ENCODE results near the gene WDHD1.
"Not testable (repeated sequence)": the region's sequence is repeated elsewhere in the genome, so short reads cannot be mapped to it uniquely, and the experiment has no call there.

The WDHD1 gene, protein sequence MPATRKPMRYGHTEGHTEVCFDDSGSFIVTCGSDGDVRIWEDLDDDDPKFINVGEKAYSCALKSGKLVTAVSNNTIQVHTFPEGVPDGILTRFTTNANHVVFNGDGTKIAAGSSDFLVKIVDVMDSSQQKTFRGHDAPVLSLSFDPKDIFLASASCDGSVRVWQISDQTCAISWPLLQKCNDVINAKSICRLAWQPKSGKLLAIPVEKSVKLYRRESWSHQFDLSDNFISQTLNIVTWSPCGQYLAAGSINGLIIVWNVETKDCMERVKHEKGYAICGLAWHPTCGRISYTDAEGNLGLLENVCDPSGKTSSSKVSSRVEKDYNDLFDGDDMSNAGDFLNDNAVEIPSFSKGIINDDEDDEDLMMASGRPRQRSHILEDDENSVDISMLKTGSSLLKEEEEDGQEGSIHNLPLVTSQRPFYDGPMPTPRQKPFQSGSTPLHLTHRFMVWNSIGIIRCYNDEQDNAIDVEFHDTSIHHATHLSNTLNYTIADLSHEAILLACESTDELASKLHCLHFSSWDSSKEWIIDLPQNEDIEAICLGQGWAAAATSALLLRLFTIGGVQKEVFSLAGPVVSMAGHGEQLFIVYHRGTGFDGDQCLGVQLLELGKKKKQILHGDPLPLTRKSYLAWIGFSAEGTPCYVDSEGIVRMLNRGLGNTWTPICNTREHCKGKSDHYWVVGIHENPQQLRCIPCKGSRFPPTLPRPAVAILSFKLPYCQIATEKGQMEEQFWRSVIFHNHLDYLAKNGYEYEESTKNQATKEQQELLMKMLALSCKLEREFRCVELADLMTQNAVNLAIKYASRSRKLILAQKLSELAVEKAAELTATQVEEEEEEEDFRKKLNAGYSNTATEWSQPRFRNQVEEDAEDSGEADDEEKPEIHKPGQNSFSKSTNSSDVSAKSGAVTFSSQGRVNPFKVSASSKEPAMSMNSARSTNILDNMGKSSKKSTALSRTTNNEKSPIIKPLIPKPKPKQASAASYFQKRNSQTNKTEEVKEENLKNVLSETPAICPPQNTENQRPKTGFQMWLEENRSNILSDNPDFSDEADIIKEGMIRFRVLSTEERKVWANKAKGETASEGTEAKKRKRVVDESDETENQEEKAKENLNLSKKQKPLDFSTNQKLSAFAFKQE

GRCh38 chr14:55026793-55027561 lies at the start of gene WDHD1, which contains the start of gene SOCS4:
Gene WDHD1 (minus strand): TSS chr14:55027099. CDS start chr14:55026787, 312 bp downstream.
Gene SOCS4 (plus strand): TSS chr14:55027236. CDS start chr14:55043042, 15,806 bp downstream.
- peak; percentile 95 for DNase-seq

GRCh38 chr14:55075628-55076175 lies 48.8 kb upstream of the WDHD1 start:
- no peak for DNase-seq

GRCh38 chr14:55074662-55075061 lies 47.8 kb upstream of the WDHD1 start:
- DNase-seq: peak; percentile 20

DNA sequence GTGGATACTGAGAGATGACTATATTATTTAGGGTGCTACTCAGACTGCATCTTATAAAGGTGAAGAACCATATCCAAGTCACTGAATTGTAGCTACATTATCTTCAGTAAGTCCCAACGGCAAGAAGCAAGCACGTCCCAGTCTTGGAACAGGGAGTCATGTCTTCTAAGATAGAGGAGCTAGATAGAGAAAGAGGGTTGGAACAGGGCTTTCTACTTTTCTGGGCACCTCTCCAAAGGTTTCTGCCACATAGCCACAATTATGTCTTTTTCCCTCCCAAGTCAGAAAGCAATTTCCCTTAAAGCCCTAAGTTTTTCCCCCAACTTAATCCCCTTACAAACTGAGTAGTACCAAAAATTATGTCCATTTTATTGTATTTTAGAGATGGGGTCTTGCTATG lies 47.0 kb upstream of the WDHD1 start:
- DNase-seq: no peak

GRCh38 chr14:55071870-55072640 lies 45.2 kb upstream of the WDHD1 start:
- no peak for DNase-seq

GRCh38 chr14:55070981-55071411 lies 44.1 kb upstream of the WDHD1 start:
- DNase-seq: no peak

DNA sequence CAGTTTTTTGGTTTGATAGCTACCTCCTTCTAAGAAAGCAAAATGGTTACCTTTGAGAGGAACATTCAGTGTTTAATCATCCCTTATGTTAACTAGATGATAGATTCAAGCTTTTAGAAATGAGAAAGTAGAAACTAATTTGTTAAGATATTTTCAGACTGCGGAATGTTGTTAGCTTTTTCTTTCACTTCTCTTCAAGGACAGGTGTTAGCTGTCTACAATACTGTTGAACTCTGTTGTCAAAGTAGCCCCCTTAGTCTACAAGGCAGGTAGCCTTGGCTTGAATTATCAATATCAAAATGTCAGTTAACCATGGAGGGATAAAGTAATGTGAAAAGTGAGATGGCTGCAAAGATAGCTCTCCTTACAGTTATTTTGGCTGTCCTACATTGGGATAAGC lies 39.3 kb upstream of the WDHD1 start:
- no peak for DNase-seq

DNA sequence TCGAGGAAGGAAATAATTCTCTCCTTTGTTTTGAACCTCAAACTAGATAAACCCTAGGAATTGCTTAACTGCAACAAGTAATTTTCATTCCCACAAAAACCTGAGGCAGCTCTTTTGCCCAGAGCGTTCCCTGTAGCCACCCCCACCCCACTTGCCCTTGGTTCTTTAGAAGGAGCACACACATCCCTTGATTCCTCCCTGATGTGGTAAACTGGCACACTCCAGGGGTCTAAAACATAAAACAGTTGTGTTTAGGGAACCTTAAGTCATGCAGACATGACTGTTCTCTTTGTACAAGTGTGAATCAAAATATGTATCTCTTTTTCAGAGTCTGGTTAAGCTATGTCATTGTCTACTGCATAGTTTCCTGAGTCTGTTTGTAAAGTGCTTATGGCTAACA lies 38.5 kb upstream of the WDHD1 start:
- DNase-seq: no peak

DNA sequence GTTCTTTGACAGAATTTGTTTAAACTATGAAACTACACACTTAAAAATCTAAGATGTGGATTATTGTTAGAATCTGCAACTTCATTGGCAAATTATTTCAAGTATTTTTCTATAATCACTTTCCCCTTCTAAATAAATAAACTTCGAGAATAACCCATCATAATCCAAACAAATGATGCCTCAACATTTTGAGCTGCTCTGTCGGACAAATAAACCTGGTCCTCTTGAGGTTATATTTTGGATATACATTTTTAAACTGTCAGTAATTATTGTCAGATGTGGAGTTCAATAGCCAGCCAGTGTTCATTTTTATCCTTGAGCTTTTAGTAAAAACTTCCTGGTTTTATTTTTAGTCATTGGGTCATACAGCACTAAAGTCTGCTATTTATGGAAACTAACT lies 38.0 kb upstream of the WDHD1 start:
- not testable (repeated sequence) for DNase-seq

- no peak for DNase-seq
Measured at GRCh38 chr14:55062517-55063351, 35.8 kb upstream of the WDHD1 start.

DNA sequence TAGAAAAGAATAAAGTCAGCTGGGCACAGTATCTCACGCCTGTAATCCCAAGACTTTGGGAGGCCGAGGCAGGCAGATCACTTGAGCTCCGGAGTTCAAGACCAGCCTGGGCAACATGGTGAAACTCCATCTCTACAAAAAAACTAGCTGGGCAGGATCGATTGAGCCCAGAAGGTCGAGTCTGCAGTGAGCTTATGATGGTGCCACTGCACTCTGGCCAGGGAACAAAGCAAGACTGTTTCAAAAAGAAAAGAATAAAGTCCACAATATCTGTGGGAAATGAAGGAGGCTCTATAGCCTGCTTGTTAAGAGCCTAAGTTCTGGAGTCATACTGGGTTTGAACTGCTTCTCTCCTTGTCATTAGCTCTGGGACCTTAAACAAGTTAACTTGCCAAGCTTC lies 32.4 kb upstream of the WDHD1 start:
- no peak for DNase-seq

GRCh38 chr14:55057919-55058318 lies 31.0 kb upstream of the WDHD1 start:
- no peak for DNase-seq

DNA sequence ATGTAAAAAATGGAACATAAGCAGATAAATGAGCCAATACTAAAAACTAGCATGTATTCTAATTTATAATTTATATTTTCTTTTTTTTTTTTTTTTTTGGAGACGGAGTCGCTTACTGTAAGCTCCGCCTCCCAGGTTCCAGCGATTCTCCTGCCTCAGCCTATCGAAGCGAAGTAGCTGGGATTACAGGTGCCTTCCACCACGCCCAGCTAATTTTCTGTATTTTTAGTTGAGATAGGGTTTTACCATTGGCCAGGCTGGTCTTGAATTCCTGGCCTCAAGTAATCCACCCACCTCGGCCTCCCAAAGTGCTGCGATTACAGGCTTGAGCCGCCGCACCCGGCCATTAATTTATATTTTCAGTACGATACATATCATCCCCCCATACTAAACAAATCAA lies 27.2 kb upstream of the WDHD1 start:
- DNase-seq: no peak

- no peak for DNase-seq
Measured at GRCh38 chr14:55053500-55053899, 26.6 kb upstream of the WDHD1 start.

- DNase-seq: no peak
Measured at GRCh38 chr14:55053018-55053417, 26.1 kb upstream of the WDHD1 start.

- no peak for DNase-seq
Measured at GRCh38 chr14:55052269-55052930, 25.5 kb upstream of the WDHD1 start.

GRCh38 chr14:55051423-55052268 lies 24.7 kb upstream of the WDHD1 start, which contains the start of gene MAPK1IP1L:
Gene MAPK1IP1L (plus strand): TSS chr14:55051647. CDS start chr14:55061684, 10,037 bp downstream.
- peak; percentile 89 for DNase-seq

- DNase-seq: no peak
Measured at GRCh38 chr14:55051165-55051422, 24.2 kb upstream of the WDHD1 start.

GRCh38 chr14:55048900-55049436 lies 22.1 kb upstream of the WDHD1 start:
- DNase-seq: no peak
